ENCODE data around the gene HESX1. TPM values are rescaled to one million over a fixed set of nuclear protein-coding genes. Genes with fewer than 3 reads are reported as not detected.

The HESX1 gene
- total and polyA plus RNA-seq, 2 experiments from 2014 or later, result 21.1 to 56.7 TPM

DNA sequence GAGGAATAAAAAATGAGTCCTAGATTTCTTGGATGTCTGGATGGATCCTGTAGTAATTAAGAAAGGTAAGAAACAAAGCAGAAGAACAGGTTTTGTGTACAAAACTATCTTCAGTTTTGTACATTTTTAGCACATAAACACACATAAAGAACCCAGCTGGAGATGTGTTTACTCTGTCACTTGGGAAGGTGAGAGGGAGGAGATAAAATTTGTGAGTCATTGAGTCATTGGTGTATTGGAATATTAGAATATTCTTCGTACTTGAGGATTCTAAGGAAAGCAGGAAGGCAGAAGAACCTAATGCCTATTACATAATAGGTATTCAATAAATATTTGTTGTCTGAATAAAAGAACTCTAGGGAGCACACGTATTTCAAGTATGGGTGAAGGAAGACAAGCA is 45.2 kb upstream of the HESX1 start:
- Histone ChIP-seq H4K20me1 (replicated peaks; ENCODE audit: insufficient read depth) (no peaks in the 10 kb centered on the region), H3K4me3 (no peak overlapping the region), H3K27ac (ENCODE audit: low read depth) (no peak overlapping the region), H3K9me2 (ENCODE audit: insufficient read depth) (no peaks in the 10 kb centered on the region), H3K79me2 (replicated peaks; ENCODE audit: insufficient read depth) (no peaks in the 10 kb centered on the region), H3K36me3 (ENCODE audit: insufficient read depth) (peaks cover 16% of the 10 kb centered on the region), H3K4me1 (ENCODE audit: insufficient read depth) (no peaks in the 10 kb centered on the region), H3K27me3 (ENCODE audit: insufficient read depth) (no peaks in the 10 kb centered on the region), H3F3A (replicated peaks; ENCODE audit: low read depth) (no peaks in the 10 kb centered on the region), H3K4me2 (no peak overlapping the region), H2AFZ (no peak overlapping the region)
- TF ChIP-seq, protein P1, sequence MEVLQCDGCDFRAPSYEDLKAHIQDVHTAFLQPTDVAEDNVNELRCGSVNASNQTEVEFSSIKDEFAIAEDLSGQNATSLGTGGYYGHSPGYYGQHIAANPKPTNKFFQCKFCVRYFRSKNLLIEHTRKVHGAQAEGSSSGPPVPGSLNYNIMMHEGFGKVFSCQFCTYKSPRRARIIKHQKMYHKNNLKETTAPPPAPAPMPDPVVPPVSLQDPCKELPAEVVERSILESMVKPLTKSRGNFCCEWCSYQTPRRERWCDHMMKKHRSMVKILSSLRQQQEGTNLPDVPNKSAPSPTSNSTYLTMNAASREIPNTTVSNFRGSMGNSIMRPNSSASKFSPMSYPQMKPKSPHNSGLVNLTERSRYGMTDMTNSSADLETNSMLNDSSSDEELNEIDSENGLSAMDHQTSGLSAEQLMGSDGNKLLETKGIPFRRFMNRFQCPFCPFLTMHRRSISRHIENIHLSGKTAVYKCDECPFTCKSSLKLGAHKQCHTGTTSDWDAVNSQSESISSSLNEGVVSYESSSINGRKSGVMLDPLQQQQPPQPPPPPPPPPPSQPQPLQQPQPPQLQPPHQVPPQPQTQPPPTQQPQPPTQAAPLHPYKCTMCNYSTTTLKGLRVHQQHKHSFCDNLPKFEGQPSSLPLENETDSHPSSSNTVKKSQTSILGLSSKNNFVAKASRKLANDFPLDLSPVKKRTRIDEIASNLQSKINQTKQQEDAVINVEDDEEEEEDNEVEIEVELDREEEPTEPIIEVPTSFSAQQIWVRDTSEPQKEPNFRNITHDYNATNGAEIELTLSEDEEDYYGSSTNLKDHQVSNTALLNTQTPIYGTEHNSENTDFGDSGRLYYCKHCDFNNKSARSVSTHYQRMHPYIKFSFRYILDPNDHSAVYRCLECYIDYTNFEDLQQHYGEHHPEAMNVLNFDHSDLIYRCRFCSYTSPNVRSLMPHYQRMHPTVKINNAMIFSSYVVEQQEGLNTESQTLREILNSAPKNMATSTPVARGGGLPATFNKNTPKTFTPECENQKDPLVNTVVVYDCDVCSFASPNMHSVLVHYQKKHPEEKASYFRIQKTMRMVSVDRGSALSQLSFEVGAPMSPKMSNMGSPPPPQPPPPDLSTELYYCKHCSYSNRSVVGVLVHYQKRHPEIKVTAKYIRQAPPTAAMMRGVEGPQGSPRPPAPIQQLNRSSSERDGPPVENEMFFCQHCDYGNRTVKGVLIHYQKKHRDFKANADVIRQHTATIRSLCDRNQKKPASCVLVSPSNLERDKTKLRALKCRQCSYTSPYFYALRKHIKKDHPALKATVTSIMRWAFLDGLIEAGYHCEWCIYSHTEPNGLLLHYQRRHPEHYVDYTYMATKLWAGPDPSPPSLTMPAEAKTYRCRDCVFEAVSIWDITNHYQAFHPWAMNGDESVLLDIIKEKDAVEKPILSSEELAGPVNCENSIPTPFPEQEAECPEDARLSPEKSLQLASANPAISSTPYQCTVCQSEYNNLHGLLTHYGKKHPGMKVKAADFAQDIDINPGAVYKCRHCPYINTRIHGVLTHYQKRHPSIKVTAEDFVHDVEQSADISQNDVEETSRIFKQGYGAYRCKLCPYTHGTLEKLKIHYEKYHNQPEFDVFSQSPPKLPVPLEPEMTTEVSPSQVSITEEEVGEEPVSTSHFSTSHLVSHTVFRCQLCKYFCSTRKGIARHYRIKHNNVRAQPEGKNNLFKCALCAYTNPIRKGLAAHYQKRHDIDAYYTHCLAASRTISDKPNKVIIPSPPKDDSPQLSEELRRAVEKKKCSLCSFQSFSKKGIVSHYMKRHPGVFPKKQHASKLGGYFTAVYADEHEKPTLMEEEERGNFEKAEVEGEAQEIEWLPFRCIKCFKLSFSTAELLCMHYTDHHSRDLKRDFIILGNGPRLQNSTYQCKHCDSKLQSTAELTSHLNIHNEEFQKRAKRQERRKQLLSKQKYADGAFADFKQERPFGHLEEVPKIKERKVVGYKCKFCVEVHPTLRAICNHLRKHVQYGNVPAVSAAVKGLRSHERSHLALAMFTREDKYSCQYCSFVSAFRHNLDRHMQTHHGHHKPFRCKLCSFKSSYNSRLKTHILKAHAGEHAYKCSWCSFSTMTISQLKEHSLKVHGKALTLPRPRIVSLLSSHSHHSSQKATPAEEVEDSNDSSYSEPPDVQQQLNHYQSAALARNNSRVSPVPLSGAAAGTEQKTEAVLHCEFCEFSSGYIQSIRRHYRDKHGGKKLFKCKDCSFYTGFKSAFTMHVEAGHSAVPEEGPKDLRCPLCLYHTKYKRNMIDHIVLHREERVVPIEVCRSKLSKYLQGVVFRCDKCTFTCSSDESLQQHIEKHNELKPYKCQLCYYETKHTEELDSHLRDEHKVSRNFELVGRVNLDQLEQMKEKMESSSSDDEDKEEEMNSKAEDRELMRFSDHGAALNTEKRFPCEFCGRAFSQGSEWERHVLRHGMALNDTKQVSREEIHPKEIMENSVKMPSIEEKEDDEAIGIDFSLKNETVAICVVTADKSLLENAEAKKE (CRISPR knock-in tag; IDR thresholded peaks at IDR 0.05), result no peak
- no peak for TF ChIP-seq POLR2AphosphoS5 (IDR thresholded peaks at IDR 0.05; ENCODE audit: low read depth)
- no peak for TF ChIP-seq EZH2phosphoT487 (IDR thresholded peaks at IDR 0.05; ENCODE audit: unreplicated experiment)
- TF ChIP-seq, protein P2, sequence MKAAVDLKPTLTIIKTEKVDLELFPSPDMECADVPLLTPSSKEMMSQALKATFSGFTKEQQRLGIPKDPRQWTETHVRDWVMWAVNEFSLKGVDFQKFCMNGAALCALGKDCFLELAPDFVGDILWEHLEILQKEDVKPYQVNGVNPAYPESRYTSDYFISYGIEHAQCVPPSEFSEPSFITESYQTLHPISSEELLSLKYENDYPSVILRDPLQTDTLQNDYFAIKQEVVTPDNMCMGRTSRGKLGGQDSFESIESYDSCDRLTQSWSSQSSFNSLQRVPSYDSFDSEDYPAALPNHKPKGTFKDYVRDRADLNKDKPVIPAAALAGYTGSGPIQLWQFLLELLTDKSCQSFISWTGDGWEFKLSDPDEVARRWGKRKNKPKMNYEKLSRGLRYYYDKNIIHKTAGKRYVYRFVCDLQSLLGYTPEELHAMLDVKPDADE (IDR thresholded peaks at IDR 0.05), result no peak
- no peak for TF ChIP-seq NANOG (IDR thresholded peaks at IDR 0.05; ENCODE audit: borderline replicate concordance)
- no peak for TF ChIP-seq JUNB (IDR thresholded peaks at IDR 0.05; ENCODE audit: unreplicated experiment)
- TF ChIP-seq CREB1 (CRISPR knock-in tag; IDR thresholded peaks at IDR 0.05; ENCODE audit: low read depth), result no peak
- TF ChIP-seq ZNF114 (CRISPR knock-in tag; IDR thresholded peaks at IDR 0.05), result no peak
- TF ChIP-seq CTCF (conservative IDR thresholded peaks at IDR 0.05; ENCODE audit: low read depth in 2 of 2), result no peak
- no peak for TF ChIP-seq EZH2 (IDR thresholded peaks at IDR 0.05; ENCODE audit: low read depth, unreplicated experiment)
- TF ChIP-seq ZNF331 (CRISPR knock-in tag; IDR thresholded peaks at IDR 0.05; ENCODE audit: low read depth), result no peak
- TF ChIP-seq STAT1 (IDR thresholded peaks at IDR 0.05; ENCODE audit: unreplicated experiment), result no peak
- no peak for TF ChIP-seq REST (IDR thresholded peaks at IDR 0.05; ENCODE audit: unreplicated experiment)
- no peaks in the 10 kb centered on the region for H3K9me3 Mint-ChIP-seq
- no peaks in the 10 kb centered on the region for H3K27me3 Mint-ChIP-seq (ENCODE audit: insufficient read depth, low read depth, poor library complexity)
- H3K4me1 Mint-ChIP-seq, result no peaks in the 10 kb centered on the region
- DNase-seq (ENCODE audit: low spot score) (no peak), ATAC-seq (no peak)
- H3K4me3 Mint-ChIP-seq, result no peak overlapping the region
- peaks cover 14% of the 10 kb centered on the region; the same call in 2 of the 3 replicates for H3K36me3 Mint-ChIP-seq (ENCODE audit: low read depth)
- H3K27ac Mint-ChIP-seq, result no peak overlapping the region

All from GM23338 (cell line).